GM12878 (cell line): ENCODE measurements around the gene MKRN1. TPM values are rescaled to one million over a fixed set of nuclear protein-coding genes. Genes with fewer than 3 reads are reported as not detected.

Experiments used
- ATAC-seq: fragments of 200-7000 bp; cut with Tn5 transposase; 3 replicates; pipeline ENCODE4 v1.9.1; 2020; ENCODE audit warnings: mild to moderate bottlenecking, moderate library complexity
- BruUV-seq: library from RNA; stranded (reverse); fragments of 400-500 nt; replicated peaks from 2 replicates; lab custom pipeline; 2021; lab: Mats Ljungman, UMichigan
- CTCF ChIA-PET: fragments of 300-600 bp; sonication (Branson Sonifier 250); formaldehyde crosslinking; extraction: SDS; loops from one replicate; lab custom pipeline; 2021; ENCODE audit warnings: inconsistent platforms; lab: Yijun Ruan, JAX
- POLR2A ChIA-PET: fragments of 350-600 bp; formaldehyde crosslinking; extraction: SDS; loops from one replicate; lab custom pipeline; 2021; ENCODE audit warnings: inconsistent platforms; lab: Charles Lee
- RAD21 ChIA-PET: fragments of 300-600 bp; sonication (Branson Sonifier 250); formaldehyde crosslinking; loops from one replicate; lab custom pipeline; 2023; ENCODE audit warnings: antibody characterized with exemption; ENCODE audit not compliant: unreplicated experiment; lab: Charles Lee
- SMC1A ChIA-PET: fragments of 300-600 bp; sonication (Branson Sonifier 250); formaldehyde crosslinking; loops from one replicate; lab custom pipeline; 2023; ENCODE audit not compliant: unreplicated experiment, uncharacterized antibody; lab: Charles Lee
- DNase-seq: peaks from one replicate; pipeline ENCODE4 v3.0.0-alpha.2; 2011; ENCODE audit warnings: low read depth, low spot score
- FAIRE-seq: peaks from 3 replicates; lab custom pipeline; 2011; peaks lifted over from hg19 to GRCh38; lab: Jason Lieb, UNC
- H2AFZ ChIP-seq: 2 replicates; pipeline ENCODE4 v1.6.0; 2011; ENCODE audit warnings: low read depth, low read length, control low read depth; ENCODE audit not compliant: control insufficient read depth
- H3K27ac ChIP-seq: 2 replicates; pipeline ENCODE4 v1.5.1; 2011; ENCODE audit warnings: control low read depth; ENCODE audit not compliant: control insufficient read depth, insufficient read depth
- H3K27me3 ChIP-seq, 2 experiments: replicated peaks in 1 of 2; 2 replicates each; pipeline versions ENCODE4 v1.6.0 to v1.6.1; 2011; ENCODE audit warnings: low read length in 1 of 2; ENCODE audit not compliant: control insufficient read depth in 2 of 2, insufficient read depth in 2 of 2
- H3K36me3 ChIP-seq, 2 experiments: 2 replicates each; pipeline ENCODE4 v1.5.1; 2011; ENCODE audit warnings: low read length in 1 of 2; ENCODE audit not compliant: control insufficient read depth in 2 of 2, insufficient read depth in 2 of 2
- H3K4me1 ChIP-seq: 2 replicates; pipeline ENCODE4 v1.6.1; 2011; ENCODE audit warnings: mild to moderate bottlenecking, low read length, moderate library complexity, mixed read lengths; ENCODE audit not compliant: control insufficient read depth, insufficient read depth
- H3K4me2 ChIP-seq: 2 replicates; pipeline ENCODE4 v1.6.0; 2011; ENCODE audit warnings: control low read depth; ENCODE audit not compliant: control insufficient read depth, insufficient read depth
- H3K4me3 ChIP-seq: fragments of 200-600 bp; sonication (generic); 2 replicates; pipeline ENCODE4 v1.5.1; 2016
- H3K79me2 ChIP-seq: 2 replicates; pipeline ENCODE4 v1.6.0; 2011; ENCODE audit warnings: low read length; ENCODE audit not compliant: control insufficient read depth, insufficient read depth
- H3K9ac ChIP-seq: 2 replicates; pipeline ENCODE4 v1.8.0; 2011; ENCODE audit warnings: low read length, control low read depth, mixed read lengths; ENCODE audit not compliant: control insufficient read depth, insufficient read depth
- H3K9me3 ChIP-seq: replicated peaks from 3 replicates; pipeline ENCODE4 v1.5.1; 2011; ENCODE audit warnings: mild to moderate bottlenecking, low read length; ENCODE audit not compliant: control insufficient read depth, insufficient read depth
- H4K20me1 ChIP-seq: 2 replicates; pipeline ENCODE4 v1.6.0; 2011; ENCODE audit not compliant: control insufficient read depth, insufficient read depth
- HCFC1 ChIP-seq: fragments of 150-350 bp; IDR thresholded peaks from 2 replicates; pipeline ENCODE4 v1.6.1; 2014; ENCODE audit warnings: low read length
- RBBP5 ChIP-seq: fragments of 200-600 bp; sonication (generic); conservative IDR thresholded peaks from 2 replicates; pipeline ENCODE4 v1.6.1; 2016
- REST ChIP-seq: IDR thresholded peaks from 2 replicates; pipeline ENCODE4 v1.6.1; 2012; ENCODE audit warnings: mild to moderate bottlenecking, low read depth, low read length
- STAT1 ChIP-seq: fragments of 450-650 bp; conservative IDR thresholded peaks from 2 replicates; pipeline ENCODE4 v1.6.1; 2014; ENCODE audit warnings: antibody characterized with exemption, mild to moderate bottlenecking
- WGBS: methylation state at CpG from one replicate; pipeline ENCODE4 v1.1.6; 2016; ENCODE audit warnings: low lambda C conversion rate; ENCODE audit not compliant: insufficient replicate concordance, insufficient coverage; ENCODE audit errors: missing lambda C conversion rate; 5-methylcytosine and 5-hydroxymethylcytosine counted together
- in situ Hi-C: fragments of 300-500 bp; cut with MboI; formaldehyde crosslinking; loops from 9 replicates; pipeline ENCODE4 v1.14.3; 2018; ENCODE audit warnings: mixed read lengths
- intact Hi-C: fragments of 100-400 bp; cut with micrococcal nuclease; formaldehyde crosslinking; loops from one replicate; pipeline ENCODE4 v1.14.2; 2022; ENCODE audit not compliant: unreplicated experiment
- polyA plus RNA-seq, 11 experiments: library from polyadenylated mRNA; depleted of rRNA in 4 of 11; unstranded in 6 of 11; stranded (reverse) in 5 of 11; fragments of >200 nt; fragmentation: Nextera tagmentation in 4 of 11; fragmentation: Illumina TruSeq in 1 of 11; extraction: Ambion mirVana in 4 of 11; extraction: Trizol in 1 of 11; gene quantifications; 1 replicate in 1 of 11; 2 replicates in 10 of 11; pipeline versions ENCODE4 v1.2.1 to v1.2.3, GENCODE V29; 2011 to 2016; ENCODE audit warnings: inconsistent platforms in 2 of 11, missing spikeins in 2 of 11, low read depth in 1 of 11
- total RNA-seq, 4 experiments: library from RNA; depleted of rRNA in 3 of 4; stranded (reverse); fragments of >200 nt in 3 of 4; fragmentation: Illumina TruSeq in 1 of 4; extraction: Trizol in 1 of 4; gene quantifications; 2 replicates each; pipeline versions ENCODE4 v1.2.1 to v1.2.3, GENCODE V29; 2013 to 2021

MKRN1 gene
- total and polyA plus RNA-seq, 10 of the 15 experiments (the other 5 are each of a cell fraction or from before 2014, with no cell fraction given), result 19.1 to 61.3 (median 50.6) TPM

GRCh38 chr7:140458201-140458600, 21.1 kb downstream of the MKRN1 start:
- Histone ChIP-seq H3K4me2 (no peak overlapping the region), H3K9ac (no peak overlapping the region), H4K20me1 (no peaks in the 10 kb centered on the region), H2AFZ (no peak overlapping the region), H3K36me3 (peaks cover 8 to 24% of the 10 kb centered on the region in 2 experiments), H3K4me1 (no peaks in the 10 kb centered on the region), H3K9me3 (no peaks in the 10 kb centered on the region), H3K27me3 (no peaks in the 10 kb centered on the region), H3K4me3 (no peak overlapping the region), H3K79me2 (no peaks in the 10 kb centered on the region), H3K27ac (no peak overlapping the region)
- FAIRE-seq (no peak), ATAC-seq (no peak), DNase-seq (no peak)
- in situ Hi-C loops, result no loop called here
- ChIA-PET CTCF (no interaction called here), POLR2A (no interaction called here), SMC1A (no interaction called here), RAD21 (no interaction called here)
- 100% methylated on average over 3 of the region's 3 CpGs for WGBS
- TF ChIP-seq STAT1, result no peak
- no peak for TF ChIP-seq HCFC1
- no peak for TF ChIP-seq REST
- TF ChIP-seq RBBP5, result no peak
- no TSS peak for BruUV-seq
- intact Hi-C loops, result no loop called here
